Tibial artery (tissue), 4 donors: ENCODE measurements around the gene SPNS2.

Experiments used
- DNase-seq, 2 donors: peaks; one replicate each; pipeline ENCODE4 v3.0.0-alpha.2; 2019
- H3K27ac ChIP-seq, 2 donors: fragments of 200-600 bp; sonication (generic) in 1 of 2; 1 replicate in 1 of 2; 2 replicates in 1 of 2; pipeline ENCODE4 v1.5.1; 2018 to 2019; ENCODE audit warnings: mild to moderate bottlenecking in 1 of 2
- H3K27me3 ChIP-seq, 2 donors: fragments of 200-600 bp; sonication (generic) in 1 of 2; one replicate each; pipeline versions ENCODE4 v1.5.1 to v1.6.0; 2016 to 2019
- H3K36me3 ChIP-seq, 3 donors: fragments of 200-600 bp; sonication (generic) in 2 of 3; one replicate each; pipeline ENCODE4 v1.5.1; 2016 to 2019; ENCODE audit warnings: mild to moderate bottlenecking in 2 of 3
- H3K4me1 ChIP-seq, 4 donors: fragments of 200-600 bp; sonication (generic) in 2 of 4; 1 replicate in 3 of 4; 2 replicates in 1 of 4; pipeline ENCODE4 v1.5.1; 2016 to 2019
- H3K4me3 ChIP-seq, 2 donors: fragments of 200-600 bp; sonication (generic) in 1 of 2; 1 replicate in 1 of 2; 2 replicates in 1 of 2; pipeline ENCODE4 v1.5.1; 2018 to 2019; ENCODE audit warnings: mild to moderate bottlenecking in 2 of 2
- H3K9me3 ChIP-seq, 3 donors: fragments of 200-600 bp; sonication (generic) in 1 of 3; one replicate each; pipeline ENCODE4 v1.5.1; 2016 to 2019
- intact Hi-C: fragments of 100-400 bp; cut with DNase I; formaldehyde crosslinking; loops from one replicate; pipeline ENCODE4 v1.15.0; 2023; ENCODE audit warnings: low total_unique reads
- TF ChIP-seq, protein P1 (sequence below), 2 experiments: fragments of 200-600 bp in 1 of 2; fragments of 450-650 bp in 1 of 2; IDR thresholded peaks; one replicate each; pipeline ENCODE4 v1.5.1; 2017 to 2019; ENCODE audit warnings: antibody characterized with exemption in 2 of 2, mild to moderate bottlenecking in 1 of 2, moderate library complexity in 1 of 2

SPNS2 gene

DNA sequence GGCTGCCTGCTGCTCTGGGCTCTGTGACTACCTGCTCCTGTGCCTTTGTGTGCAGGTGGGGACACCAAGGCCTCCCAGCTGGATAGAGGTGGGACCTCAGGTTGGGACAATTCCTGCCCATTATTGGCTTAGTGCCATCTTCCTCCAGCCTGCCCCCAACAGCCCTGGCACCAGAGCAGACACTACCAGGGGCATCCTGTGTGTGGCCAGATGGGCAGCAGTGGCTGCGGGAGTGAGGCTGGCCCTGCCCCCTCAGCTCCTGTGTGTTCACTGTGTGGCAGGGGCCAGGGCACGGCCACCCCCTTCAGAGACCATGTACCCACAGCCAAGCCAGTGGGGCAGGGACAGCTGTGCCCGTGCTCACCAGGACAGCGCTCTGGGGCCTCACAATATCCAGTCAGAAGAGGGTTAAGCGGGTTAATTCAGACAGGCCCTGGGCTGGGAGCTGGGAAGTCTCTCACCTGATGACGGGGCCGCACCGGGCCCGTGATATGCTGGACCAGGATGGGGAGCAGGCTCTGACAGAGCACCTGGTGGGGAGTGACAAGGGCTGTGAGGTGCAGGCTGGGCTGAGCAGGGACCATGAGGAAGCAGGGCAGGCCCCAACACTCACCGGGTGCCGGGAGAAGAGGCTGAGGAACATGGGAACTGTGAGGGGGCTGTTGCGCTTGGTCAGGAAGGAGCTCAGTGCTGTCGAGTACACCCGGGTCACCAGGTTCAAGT is 43.5 kb downstream of the SPNS2 start:
- TF ChIP-seq, protein P1, sequence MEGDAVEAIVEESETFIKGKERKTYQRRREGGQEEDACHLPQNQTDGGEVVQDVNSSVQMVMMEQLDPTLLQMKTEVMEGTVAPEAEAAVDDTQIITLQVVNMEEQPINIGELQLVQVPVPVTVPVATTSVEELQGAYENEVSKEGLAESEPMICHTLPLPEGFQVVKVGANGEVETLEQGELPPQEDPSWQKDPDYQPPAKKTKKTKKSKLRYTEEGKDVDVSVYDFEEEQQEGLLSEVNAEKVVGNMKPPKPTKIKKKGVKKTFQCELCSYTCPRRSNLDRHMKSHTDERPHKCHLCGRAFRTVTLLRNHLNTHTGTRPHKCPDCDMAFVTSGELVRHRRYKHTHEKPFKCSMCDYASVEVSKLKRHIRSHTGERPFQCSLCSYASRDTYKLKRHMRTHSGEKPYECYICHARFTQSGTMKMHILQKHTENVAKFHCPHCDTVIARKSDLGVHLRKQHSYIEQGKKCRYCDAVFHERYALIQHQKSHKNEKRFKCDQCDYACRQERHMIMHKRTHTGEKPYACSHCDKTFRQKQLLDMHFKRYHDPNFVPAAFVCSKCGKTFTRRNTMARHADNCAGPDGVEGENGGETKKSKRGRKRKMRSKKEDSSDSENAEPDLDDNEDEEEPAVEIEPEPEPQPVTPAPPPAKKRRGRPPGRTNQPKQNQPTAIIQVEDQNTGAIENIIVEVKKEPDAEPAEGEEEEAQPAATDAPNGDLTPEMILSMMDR (IDR thresholded peaks at IDR 0.05) = no peak

DNA sequence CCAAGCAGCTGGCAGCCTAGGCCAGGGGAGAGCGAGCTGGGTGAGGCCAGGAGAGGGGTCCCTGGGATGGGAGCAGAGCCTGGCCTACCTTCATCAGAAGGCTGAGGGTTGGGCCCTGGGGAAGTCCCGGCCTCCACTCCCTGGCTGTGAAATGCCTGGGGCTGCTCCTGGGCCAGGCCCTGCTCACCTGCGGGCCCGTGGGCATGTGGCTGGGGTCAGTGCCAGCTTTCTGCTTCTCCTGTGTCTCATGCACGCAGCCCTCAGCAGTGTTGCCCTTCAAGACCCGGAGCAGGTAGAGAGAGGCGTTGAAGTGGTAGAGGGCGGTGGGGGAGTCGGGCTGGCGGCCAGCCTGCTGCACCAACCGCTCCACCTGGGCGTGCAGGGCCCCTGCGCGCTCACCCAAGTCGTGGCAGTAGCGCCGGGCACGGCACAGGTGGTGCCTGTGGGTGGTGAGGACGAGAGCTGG is 44.1 kb downstream of the SPNS2 start:
- Histone ChIP-seq H3K27me3 (no peaks in the 10 kb centered on the region), H3K4me1 (peaks cover 0 to 28% (median 11%) of the 10 kb centered on the region in 4 donors), H3K4me3 (no peak overlapping the region), H3K9me3 (no peaks in the 10 kb centered on the region), H3K36me3 (peaks cover 48 to 100% (median 79%) of the 10 kb centered on the region in 3 donors), H3K27ac (no peak overlapping the region)
- TF ChIP-seq, protein P1 (IDR thresholded peaks at IDR 0.05) = no peak
- no peak for DNase-seq
- intact Hi-C loops = loop anchor here (10.0 kb wide), 1 partner anchor 118 kb away; no protein-coding TSS in a partner anchor

More for the DNA sequence above, 43.5 kb downstream of the SPNS2 start:
- DNase-seq = no peak
- H3K27me3 ChIP-seq = no peaks in the 10 kb centered on the region
- peaks cover 42 to 96% (median 76%) of the 10 kb centered on the region in 3 donors for H3K36me3 ChIP-seq
- no peaks in the 10 kb centered on the region for H3K9me3 ChIP-seq
- no peak overlapping the region for H3K4me3 ChIP-seq
- peaks cover 3 to 34% (median 17%) of the 10 kb centered on the region in 4 donors for H3K4me1 ChIP-seq
- H3K27ac ChIP-seq = no peak overlapping the region
- intact Hi-C loops = loop anchor here (10.0 kb wide), 1 partner anchor 117 kb away; no protein-coding TSS in a partner anchor

DNA sequence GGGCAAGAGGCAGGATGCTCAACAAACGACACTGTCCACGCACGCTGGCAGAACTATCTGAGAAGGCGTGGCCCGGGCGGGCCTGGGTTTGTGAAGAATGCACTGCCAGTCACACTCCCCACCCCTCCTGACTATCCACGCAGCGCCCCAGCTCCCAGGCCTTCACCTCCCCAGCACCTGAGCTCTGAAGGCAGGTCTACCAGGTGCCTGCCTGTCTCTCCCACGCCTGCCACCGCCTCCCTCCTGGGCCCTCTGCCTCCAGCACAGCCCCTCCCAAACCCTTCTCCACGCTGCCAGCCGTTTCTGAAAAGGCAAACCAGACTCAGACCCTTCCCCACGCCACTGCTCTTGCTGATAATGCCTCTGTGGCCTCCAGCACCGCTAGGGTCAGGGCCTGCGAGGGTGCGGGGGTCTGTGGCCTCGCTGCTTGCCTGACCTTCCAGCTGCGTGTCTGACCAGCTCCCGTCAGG is 44.9 kb downstream of the SPNS2 start:
- H3K4me1 ChIP-seq = peaks cover 0 to 20% (median 2%) of the 10 kb centered on the region in 4 donors
- intact Hi-C loops = loop anchor here (10.0 kb wide), 1 partner anchor 119 kb away; no protein-coding TSS in a partner anchor
- TF ChIP-seq, protein P1 (IDR thresholded peaks at IDR 0.05) = no peak
- no peaks in the 10 kb centered on the region for H3K27me3 ChIP-seq
- no peak overlapping the region for H3K4me3 ChIP-seq
- H3K27ac ChIP-seq = no peak overlapping the region
- no peak for DNase-seq
- peaks cover 56 to 100% (median 85%) of the 10 kb centered on the region in 3 donors for H3K36me3 ChIP-seq
- no peaks in the 10 kb centered on the region for H3K9me3 ChIP-seq

DNA sequence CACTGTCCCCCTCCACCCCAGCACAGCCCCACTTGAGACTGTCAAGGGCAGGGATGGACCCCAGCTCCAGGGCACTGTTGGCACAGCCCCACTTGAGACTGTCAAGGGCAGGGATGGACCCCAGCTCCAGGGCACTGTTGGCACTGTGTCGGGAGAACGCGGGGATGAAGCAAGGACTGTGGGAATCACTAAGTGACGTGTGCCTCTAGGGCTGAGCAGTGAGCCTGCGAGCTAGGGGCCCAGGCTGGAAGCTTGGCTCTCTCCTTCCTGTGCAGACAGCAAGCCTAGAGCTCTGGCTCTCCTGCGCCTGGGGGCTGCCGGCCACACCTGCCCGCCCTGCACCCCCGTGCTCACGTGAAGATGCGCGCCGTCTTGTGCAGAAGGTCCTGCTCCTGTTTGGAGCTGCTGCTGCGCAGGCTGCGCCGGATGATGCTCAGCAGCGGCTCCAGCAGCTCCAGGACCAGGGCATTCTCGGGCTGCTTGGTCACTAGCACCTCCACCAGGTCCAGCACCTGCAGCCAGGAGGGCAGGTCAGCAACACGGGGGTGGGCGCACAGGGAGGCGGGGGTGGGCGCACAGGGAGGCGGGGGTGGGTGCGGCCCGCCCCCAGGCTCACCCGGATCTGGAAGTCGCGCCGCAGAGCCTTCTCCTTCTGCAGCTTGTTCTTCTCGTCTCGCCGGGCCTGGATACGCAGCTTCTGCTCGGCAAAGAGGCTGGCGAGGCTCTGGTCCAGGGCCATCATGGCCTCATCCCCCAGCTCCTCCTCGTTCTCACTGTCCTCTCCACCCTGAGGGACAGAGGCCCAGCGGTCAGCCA is 45.7 kb downstream of the SPNS2 start:
- H3K4me1 ChIP-seq = peaks cover 0 to 17% (median 0%) of the 10 kb centered on the region in 4 donors
- no peaks in the 10 kb centered on the region for H3K9me3 ChIP-seq
- no peak overlapping the region for H3K27ac ChIP-seq
- TF ChIP-seq, protein P1 (IDR thresholded peaks at IDR 0.05) = no peak
- intact Hi-C loops = loop anchor here (10.0 kb wide), 1 partner anchor 120 kb away; no protein-coding TSS in a partner anchor
- peaks cover 63 to 100% (median 85%) of the 10 kb centered on the region in 3 donors for H3K36me3 ChIP-seq
- H3K27me3 ChIP-seq = no peaks in the 10 kb centered on the region
- DNase-seq = no peak
- H3K4me3 ChIP-seq = no peak overlapping the region

DNA sequence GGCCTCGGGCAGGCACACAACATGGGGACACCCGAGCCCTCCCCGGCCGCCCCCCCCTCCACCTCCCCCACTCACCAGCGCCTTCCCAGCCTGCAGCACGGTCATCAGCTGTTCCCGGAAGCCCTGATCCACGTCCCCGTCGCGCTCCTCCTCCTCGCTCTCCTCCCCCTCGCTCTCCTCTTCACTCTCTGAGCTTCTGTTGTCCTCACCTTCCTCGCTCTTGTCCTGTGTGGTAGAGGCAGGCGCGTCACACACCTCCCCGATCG is 46.2 kb downstream of the SPNS2 start:
- intact Hi-C loops = loop anchor here (10.0 kb wide), 1 partner anchor 120 kb away; no protein-coding TSS in a partner anchor
- H3K4me3 ChIP-seq = no peak overlapping the region
- H3K27me3 ChIP-seq = no peaks in the 10 kb centered on the region
- DNase-seq = no peak
- H3K27ac ChIP-seq = no peak overlapping the region
- no peaks in the 10 kb centered on the region for H3K9me3 ChIP-seq
- TF ChIP-seq, protein P1 (IDR thresholded peaks at IDR 0.05) = no peak
- H3K4me1 ChIP-seq = peaks cover 0 to 14% (median 0%) of the 10 kb centered on the region in 4 donors
- H3K36me3 ChIP-seq = peaks cover 64 to 100% (median 84%) of the 10 kb centered on the region in 3 donors
